ENCODE measurements around the gene CCDC83.
"Not testable (repeated sequence)": the region's sequence is repeated elsewhere in the genome, so short reads cannot be mapped to it uniquely, and the experiment has no call there.

Gene CCDC83

DNA sequence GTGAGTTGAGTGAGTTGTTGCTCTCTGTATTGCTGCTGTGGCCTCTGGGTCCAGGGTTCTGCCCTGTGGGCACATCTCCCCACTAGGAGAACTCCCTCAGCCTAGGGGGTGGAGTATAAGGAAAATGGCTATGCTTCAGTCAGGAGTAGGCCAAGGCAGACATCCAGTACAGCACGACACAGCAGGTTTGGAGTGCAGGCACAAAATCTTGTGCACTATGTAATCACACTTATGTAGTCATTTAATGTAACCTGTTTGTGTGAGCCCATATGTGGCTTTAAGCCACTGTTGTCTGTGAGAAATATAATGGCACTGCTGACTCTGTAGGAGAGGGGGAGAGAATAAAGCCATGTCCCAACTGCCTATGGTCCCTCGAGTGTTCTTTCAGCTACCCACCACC, 90.1 kb downstream of the CCDC83 start:
- no peak for DNase-seq (ENCODE audit: low spot score)

DNA sequence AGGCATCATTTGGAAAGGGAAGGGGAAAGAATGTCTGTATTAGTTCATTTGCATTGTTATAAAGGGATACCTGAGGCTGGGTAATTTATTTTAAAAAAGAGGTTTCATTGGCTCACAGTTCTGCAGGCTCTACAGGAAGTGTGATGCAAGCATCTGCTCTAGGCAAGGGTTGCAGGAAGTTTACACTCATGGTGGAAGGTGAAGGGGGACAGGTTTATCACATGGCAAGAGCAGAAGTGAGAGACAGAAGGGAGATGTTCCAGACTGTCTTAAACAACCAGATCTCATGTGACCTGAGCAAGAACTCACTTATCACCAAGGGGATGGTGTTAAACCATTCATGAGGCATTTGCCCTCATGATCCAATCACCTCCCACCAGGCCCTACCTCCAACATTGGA, 90.6 kb downstream of the CCDC83 start:
- DNase-seq (ENCODE audit: low spot score): no peak

DNA sequence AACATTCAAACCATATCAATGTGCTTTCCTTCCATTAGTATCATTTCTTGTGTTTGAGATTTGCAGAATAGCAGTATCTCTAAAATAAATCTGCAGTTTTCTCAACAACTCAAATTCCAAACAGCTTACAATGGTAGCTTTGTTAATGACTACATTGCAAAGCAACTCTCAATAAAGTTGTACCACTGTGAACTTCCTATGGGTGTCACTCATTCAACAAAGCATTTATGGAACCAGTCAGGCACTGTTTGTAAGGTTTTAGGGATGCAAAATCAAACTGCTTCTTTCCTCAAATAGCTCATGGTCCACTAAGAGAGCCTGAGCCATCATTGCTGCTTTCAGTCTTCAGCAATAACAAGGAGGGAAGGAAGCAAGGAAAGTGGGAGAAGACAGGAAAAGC, 91.0 kb downstream of the CCDC83 start:
- no peak for DNase-seq (ENCODE audit: low spot score)

DNA sequence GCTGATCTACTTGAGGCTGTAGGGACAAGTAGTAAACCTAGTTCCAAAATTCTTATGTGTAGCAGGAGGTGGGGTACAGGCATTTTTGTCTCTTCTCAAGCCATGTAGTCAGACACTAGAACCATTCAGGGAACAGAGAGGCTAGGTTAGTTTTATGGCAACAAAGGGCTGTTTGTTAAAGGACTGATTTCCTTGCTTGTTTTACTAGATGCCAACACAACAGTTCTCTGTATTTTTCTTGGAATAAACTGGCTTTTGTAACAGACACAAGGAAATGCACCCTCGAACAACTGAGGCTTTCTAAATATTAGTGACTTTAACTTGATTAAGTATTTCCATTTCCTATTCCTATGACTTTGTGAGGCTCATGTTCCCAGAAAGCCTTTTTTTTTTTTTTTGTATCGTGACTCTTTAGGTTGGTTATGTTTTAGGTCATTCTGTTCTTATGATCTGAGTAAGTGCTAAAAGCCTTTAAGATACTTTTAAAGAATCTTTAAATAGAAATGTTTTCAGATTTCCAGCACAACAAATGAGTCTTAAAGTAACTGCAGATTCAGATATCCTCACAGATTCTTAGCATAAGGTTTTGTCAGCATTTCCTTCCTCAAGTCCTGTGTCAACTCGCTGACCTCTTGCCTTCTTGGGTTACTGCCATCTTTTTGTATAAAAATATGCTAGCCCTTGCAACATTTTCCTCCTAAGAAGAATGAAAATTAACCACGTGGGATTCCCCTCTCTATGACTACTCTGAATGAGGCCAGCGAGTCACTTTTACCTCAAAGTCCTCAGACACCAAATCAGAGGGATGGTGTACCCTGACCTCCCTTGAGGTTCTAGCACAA, 92.5 kb downstream of the CCDC83 start:
- DNase-seq (ENCODE audit: low spot score): no peak

DNA sequence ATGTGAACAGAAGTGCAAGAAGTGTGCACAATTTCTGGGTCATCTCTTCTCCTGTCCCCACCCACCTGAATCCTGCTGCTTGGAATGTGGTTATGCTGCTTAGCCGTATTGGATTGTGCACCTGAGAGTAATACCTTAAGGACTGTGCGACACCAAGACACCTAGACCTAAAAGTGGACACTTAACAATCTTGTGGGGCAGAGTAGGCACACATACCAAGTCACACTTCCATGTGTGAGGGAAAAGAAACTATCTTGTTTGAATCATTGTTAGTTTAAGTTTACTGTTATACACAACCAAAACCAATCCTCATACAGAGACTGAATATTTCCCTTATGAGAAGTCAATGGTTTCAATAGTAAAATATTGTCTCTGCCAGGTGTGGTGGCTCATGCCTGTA, 93.7 kb downstream of the CCDC83 start:
- DNase-seq (ENCODE audit: low spot score): no peak

DNA sequence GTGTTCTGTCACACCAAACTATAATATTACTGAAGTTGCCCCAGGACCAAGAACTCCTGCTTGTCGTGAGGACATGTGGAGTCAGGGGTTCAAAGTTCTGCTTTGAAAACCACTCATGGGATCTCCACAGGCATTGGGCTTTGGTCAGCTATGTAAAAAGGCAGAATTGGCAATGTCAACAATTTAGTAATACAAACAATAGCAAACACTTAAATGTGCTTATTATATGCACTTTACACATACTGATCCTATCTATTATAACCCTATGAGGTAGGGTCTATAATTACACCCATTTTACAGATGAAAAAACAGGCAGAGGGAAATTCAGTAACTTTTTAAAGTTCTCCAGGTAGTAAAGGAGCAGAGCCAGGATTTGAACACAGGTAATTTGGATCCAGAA, 94.6 kb downstream of the CCDC83 start:
- DNase-seq (ENCODE audit: low spot score): no peak

DNA sequence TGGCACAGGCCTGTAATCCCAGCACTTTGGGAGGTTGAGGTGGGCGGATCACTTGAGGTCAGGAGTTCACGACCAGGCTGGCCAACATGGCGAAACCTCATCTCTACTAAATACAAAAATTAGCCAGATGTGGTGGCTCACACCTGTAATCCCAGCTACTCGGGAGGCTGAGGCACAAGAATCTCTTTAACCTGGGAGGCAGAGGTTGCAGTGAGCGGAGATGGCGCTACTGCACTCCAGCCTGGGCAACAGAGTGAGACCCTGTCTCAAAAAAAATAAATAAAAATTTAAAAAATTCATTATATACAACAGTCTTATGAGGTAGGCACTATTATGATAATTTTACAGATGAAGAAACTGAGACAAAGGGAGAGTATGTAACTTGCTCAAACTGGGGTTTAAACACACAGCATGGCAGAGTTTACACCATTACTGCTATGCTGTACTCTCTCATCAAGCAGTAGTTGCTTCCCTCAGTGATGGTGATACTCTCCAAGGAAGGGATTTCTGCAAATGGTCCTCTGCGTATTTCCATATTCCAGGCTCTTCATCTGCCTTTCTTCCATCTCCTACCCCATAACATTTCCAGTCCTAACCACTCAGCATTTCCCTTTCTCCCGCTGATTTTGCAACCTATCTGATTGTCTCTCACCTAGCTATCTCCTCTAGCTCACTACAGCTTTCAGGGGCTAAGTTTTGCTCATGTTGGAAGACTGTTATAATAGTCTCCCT, 95.3 kb downstream of the CCDC83 start:
- DNase-seq (ENCODE audit: low spot score): no peak

DNA sequence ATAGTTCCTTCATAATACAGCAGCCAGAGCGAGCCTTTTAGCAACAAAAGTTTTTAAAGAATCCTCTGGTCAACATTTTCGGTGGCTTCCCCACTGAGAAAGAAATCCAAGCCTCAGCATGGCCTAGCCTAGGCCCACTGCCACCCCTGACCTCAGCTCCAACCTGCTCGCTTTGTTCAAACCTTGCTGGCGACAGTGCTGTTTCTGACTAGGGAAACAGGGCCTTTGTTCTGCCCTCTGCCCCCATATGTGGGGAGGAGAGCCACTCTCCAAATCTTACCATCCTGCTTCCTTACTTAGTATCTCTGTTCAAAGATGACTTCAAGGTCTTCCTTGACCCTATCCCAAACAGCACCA, 95.8 kb downstream of the CCDC83 start:
- no peak for DNase-seq (ENCODE audit: low spot score)

DNA sequence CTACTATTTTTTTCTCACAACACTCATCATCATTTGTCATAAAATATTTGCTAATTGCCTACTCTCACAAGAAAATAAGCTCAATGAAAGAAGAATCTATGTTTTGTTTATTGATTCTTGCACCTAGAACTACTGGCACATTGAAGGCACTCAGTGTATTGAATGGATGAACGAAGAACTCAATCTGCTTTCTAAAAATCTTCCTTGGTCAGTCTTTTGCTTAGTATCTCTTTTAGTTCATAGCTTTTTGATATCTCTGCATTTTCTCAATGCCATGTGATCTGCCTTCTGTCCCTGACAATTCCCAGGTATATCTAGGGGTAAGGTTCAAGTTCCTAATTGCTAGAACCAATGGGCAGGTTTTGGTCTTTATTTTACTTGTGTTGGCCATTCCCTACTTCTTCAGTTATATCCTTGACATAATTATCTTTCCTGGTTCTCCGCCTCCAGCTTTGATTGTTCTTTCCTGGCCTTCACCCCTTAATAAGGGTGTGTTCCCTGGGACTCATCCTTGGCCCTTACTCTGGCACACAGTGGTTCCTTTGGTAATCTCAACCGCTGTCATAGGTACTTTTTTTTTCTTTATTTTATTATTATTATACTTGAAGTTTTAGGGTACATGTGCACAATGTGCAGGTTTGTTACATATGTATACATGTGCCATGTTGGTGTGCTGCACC, 96.4 kb downstream of the CCDC83 start:
- no peak for DNase-seq (ENCODE audit: low spot score)

DNA sequence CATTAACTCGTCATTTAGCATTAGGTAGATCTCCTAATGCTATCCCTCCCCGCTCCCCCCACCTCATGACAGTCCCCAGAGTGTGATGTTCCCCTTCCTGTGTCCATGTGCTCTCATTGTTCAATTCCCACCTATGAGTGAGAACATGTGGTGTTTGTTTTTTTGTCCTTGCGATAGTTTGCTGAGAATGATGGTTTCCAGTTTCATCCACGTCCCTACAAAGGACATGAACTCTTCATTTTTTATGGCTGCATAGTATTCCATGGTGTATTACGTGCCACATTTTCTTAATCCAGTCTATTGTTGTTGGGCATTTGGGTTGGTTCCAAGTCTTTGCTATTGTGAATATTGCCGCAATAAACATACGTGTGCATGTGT, 96.9 kb downstream of the CCDC83 start:
- DNase-seq (ENCODE audit: low spot score): not testable (repeated sequence)

DNA sequence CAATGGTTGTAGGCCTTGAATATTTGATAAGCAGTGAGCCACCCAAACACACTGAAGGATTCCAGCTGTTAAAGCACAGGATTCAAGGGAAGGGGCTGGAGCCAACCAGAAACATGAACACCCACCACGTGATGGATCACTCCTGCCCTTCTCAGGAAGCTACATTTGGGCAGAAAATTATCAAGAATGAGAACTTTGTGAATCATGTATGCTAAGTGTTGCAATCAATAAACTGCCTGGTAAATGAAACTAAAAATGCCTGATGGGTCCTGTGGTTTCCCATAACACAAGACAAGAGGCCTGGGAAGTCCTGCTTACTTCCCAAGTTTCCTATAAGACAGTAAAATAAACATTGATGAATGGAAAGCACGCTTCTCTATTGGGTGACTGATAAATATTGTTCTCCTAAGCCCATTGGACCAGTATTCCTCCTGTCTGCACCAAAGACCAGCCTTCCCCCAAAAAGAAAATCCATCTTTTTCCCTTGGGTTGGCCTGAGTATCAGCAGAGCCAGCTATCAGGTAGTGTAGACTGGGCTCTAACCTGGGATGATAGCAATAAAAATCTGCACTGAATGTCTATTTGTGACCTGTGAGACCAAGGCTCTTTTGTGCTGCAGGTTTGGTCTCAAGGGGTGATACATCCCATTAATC, 98.4 kb downstream of the CCDC83 start:
- no peak for DNase-seq (ENCODE audit: low spot score)

DNA sequence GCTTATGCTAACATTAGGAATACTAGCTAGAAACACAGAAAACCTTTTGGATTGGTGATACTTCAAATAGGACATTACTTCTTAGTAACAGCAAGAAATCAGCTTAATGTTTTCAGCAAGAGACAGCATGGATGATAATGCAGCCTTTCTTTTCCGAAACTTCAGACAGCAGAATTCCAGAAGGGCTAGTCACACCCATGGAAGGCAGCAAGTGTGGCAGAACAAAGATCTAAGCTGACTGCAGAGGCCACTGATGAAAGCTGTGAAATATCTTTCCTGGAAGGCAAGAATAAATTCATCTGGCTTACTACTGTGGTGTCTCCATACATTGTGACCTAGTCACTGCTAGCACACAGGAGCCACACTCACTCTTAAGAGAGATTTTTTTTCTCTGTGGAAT, 100.3 kb downstream of the CCDC83 start:
- no peak for DNase-seq (ENCODE audit: low spot score)

DNA sequence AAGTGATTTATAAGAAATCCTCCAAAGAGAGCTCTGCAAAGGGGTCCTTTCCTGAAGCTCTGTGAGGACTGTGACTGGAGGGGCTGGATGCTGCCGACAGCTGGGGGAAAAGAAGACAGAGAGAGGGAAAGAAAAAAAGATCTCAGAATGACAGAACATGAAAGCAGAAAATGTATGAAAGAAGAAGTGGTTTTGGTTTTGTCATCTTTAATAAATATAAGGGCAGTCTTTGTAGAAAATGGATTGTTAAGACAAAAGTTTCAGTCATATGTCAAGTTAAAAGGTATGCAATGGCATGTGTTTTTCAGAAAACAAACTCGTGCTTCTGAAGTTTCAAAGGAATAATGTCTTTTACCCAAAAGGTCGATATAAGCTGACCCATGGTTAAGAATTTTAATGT, 105.5 kb downstream of the CCDC83 start:
- DNase-seq (ENCODE audit: low spot score): no peak

DNA sequence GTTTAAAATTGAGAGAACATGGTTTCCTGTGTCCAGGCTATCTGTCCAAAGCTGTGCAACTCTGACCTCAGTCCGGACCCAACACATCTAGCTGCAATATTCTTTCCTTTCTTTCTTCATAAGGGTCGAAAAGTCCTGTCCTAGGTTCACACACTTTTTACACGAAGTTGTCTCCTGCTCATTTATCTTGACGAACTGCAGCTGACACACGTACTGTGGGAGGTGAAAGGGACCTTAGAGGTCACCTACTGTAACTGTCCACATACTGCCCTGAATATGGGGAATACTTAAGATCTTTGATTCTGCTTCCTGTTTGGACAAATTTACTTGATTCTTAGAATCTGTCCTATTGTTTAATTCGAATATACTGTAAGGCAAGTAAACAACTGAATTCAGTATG, 105.9 kb downstream of the CCDC83 start:
- no peak for DNase-seq (ENCODE audit: low spot score)

DNA sequence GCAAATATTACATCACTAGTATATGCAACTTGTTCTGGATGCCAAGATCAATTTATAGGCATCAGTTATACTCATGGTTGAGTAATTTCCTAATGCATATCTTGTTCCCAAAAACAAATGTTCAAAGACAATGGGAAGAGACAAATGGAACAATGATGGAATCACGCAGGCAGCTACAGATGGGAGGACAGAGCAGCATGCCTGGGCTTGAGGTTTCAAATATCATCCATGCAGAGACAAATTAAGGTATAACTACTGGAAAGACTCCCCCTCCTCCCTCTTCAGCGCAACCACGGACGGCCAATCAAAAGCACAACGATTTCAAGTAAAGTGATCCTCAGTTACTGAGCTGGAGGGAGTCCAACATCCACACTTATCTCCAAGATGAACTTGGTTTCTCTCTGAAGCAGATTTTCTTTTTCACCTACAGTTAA, 106.8 kb downstream of the CCDC83 start:
- no peak for DNase-seq (ENCODE audit: low spot score)

DNA sequence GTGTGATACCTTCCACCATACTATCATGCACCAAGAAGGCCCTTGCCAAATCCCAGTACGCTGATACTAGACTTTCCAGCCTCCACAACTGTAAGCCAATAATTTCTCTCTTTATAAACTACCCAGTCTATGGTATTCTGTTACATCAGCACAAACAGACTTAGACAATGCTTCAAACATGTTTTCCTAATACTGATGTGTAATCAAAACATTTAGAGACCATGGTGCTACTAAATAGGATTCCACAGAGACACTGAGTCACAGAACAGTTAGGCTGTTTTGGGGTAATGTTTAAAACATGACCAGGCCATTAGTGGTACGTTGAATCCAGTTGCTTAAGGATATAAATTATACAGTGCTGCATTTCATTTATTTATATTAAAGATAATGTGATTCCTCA, 110.0 kb downstream of the CCDC83 start:
- no peak for DNase-seq (ENCODE audit: low spot score)

DNA sequence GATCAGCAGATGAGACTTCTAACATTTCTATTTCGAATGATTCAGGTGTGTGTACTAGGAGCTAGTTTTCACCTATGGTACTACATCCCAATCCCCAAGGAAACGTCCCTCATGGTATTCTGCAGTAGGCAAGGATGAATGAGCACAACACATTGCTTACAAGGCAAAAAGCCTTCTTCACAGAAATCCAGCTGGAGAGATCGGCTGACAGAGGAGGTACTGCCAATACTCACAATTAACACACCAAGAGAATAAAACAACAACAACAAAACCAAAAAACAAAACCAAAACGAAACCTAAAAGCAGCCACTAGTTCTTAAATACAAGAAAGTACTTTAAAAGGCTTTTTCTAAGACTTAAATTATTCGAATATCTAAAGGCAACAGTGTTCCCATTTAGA, 112.3 kb downstream of the CCDC83 start:
- no peak for DNase-seq (ENCODE audit: low spot score)
